ENCODE measurements around the gene IPO4. TPM values are rescaled to one million over a fixed set of nuclear protein-coding genes. Genes with fewer than 3 reads are reported as not detected.
A peak's percentile ranks its signal among the peaks of the same experiment; 100 is the strongest.

Gene IPO4
- total and polyA plus RNA-seq, 2 of the 13 experiments (the other 11 are each of a cell fraction or from before 2014, with no cell fraction given), result 39.0 to 179 TPM

DNA sequence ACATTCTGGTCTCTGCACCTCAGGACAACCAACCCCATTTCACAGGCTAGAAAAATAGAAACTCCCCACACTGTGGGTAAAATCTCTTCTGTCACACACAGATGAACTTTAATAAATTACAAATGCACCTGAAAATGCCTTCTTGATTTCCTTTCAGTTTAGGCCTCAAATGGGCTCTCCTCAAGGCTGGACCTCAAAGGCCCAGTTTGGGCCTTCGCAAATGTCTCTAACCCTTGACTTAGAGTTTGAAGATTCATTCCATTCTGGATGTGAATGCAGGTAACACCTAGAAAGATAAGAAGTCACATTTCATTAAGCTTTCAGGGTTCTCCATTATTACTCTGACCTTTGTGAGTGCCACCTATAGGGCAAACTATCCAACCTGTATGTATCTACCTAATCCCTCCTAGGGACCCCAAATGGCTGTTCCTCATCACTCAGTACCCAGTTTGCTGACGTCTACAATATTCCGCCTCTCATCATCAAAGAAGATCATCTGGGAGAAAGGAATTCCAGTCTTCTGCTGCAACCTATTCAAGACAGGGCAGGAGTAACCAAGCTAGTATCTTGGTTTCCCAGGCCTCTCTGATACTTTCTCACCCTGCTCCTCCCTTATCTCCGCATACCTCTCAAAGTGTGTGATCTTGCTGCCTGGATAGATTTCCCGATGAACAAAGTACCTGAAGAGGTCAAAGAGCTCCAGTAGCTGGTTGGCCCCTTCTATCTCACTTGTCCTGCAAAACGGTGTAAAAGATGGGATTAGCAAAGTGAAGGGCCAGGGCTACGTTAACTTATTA is 25.4 kb upstream of the IPO4 start (continued):
- TF ChIP-seq ZNF432 (CRISPR knock-in tag; IDR thresholded peaks at IDR 0.05; ENCODE audit: borderline replicate concordance) (no peak), SYNCRIP (IDR thresholded peaks at IDR 0.05; ENCODE audit: insufficient read depth, low read depth, low read length) (no peak), IKZF4 (CRISPR knock-in tag; IDR thresholded peaks at IDR 0.05; ENCODE audit: borderline replicate concordance, low read depth, not compliant biosample characterization) (no peak), NFYC (CRISPR knock-in tag; IDR thresholded peaks at IDR 0.05) (no peak), PAXIP1 (CRISPR knock-in tag; conservative IDR thresholded peaks at IDR 0.05) (no peak), ZNF18 (CRISPR knock-in tag; IDR thresholded peaks at IDR 0.05; ENCODE audit: insufficient replicate concordance) (no peak), ZNF501 (CRISPR knock-in tag; IDR thresholded peaks at IDR 0.05) (no peak), HNRNPK (IDR thresholded peaks at IDR 0.05; ENCODE audit: low read depth, low read length, poor library complexity, severe bottlenecking) (no peak), PRMT3 (CRISPR knock-in tag; IDR thresholded peaks at IDR 0.05; ENCODE audit: borderline replicate concordance, low read depth) (no peak), TOPORS (CRISPR knock-in tag; IDR thresholded peaks at IDR 0.05) (no peak), SKIL (CRISPR knock-in tag; IDR thresholded peaks at IDR 0.05; ENCODE audit: borderline replicate concordance) (no peak), ZNF713 (CRISPR knock-in tag; IDR thresholded peaks at IDR 0.05) (no peak), MIXL1 (CRISPR knock-in tag; IDR thresholded peaks at IDR 0.05) (0 out of 2 replicates have a peak, but pooled peaks have one; percentile 9), ZNF788 (CRISPR knock-in tag; IDR thresholded peaks at IDR 0.05; ENCODE audit: borderline replicate concordance) (0 out of 2 replicates have a peak, but pooled peaks have one; percentile 59)
- TF ChIP-seq, protein P1, sequence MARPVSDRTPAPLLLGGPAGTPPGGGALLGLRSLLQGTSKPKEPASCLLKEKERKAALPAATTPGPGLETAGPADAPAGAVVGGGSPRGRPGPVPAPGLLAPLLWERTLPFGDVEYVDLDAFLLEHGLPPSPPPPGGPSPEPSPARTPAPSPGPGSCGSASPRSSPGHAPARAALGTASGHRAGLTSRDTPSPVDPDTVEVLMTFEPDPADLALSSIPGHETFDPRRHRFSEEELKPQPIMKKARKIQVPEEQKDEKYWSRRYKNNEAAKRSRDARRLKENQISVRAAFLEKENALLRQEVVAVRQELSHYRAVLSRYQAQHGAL (CRISPR knock-in tag; IDR thresholded peaks at IDR 0.05; ENCODE audit: not compliant biosample characterization), result peak; percentile 4
- TF ChIP-seq, protein P2, sequence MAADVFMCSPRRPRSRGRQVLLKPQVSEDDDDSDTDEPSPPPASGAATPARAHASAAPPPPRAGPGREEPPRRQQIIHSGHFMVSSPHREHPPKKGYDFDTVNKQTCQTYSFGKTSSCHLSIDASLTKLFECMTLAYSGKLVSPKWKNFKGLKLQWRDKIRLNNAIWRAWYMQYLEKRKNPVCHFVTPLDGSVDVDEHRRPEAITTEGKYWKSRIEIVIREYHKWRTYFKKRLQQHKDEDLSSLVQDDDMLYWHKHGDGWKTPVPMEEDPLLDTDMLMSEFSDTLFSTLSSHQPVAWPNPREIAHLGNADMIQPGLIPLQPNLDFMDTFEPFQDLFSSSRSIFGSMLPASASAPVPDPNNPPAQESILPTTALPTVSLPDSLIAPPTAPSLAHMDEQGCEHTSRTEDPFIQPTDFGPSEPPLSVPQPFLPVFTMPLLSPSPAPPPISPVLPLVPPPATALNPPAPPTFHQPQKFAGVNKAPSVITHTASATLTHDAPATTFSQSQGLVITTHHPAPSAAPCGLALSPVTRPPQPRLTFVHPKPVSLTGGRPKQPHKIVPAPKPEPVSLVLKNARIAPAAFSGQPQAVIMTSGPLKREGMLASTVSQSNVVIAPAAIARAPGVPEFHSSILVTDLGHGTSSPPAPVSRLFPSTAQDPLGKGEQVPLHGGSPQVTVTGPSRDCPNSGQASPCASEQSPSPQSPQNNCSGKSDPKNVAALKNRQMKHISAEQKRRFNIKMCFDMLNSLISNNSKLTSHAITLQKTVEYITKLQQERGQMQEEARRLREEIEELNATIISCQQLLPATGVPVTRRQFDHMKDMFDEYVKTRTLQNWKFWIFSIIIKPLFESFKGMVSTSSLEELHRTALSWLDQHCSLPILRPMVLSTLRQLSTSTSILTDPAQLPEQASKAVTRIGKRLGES (CRISPR knock-in tag; IDR thresholded peaks at IDR 0.05; ENCODE audit: borderline replicate concordance), result no peak

All from HepG2 (cell line).